Psoas muscle (tissue), 8 donors: ENCODE results near the gene MESP1. TPM values are rescaled to one million over a fixed set of nuclear protein-coding genes. Genes with fewer than 3 reads are reported as not detected.

Experiments used
- ATAC-seq, 4 donors: fragments of 200-7000 bp; cut with Tn5 transposase; one replicate each; pipeline ENCODE4 v1.9.1; 2020; ENCODE audit warnings: moderate library complexity in 3 of 4, mild to moderate bottlenecking in 2 of 4
- DNase-seq, 2 donors: peaks; one replicate each; pipeline ENCODE4 v3.0.0-alpha.2; 2020
- H3K27ac ChIP-seq: fragments of 200-600 bp; one replicate; pipeline ENCODE4 v1.8.0; 2022
- H3K27me3 ChIP-seq, 3 donors: fragments of 200-600 bp in 1 of 3; one replicate each; pipeline versions ENCODE4 v1.6.1 to v1.8.0; 2013 to 2022; ENCODE audit warnings: low read length in 2 of 3, mild to moderate bottlenecking in 2 of 3, moderate library complexity in 1 of 3; ENCODE audit not compliant: insufficient read depth in 3 of 3
- H3K36me3 ChIP-seq, 2 donors: fragments of 200-600 bp in 1 of 2; one replicate each; pipeline versions ENCODE4 v1.6.1 to v1.8.0; 2013 to 2022; ENCODE audit warnings: low read depth in 1 of 2, mild to moderate bottlenecking in 1 of 2, moderate library complexity in 1 of 2; ENCODE audit not compliant: insufficient read depth in 1 of 2
- H3K4me1 ChIP-seq: fragments of 200-600 bp; one replicate; pipeline ENCODE4 v1.8.0; 2022
- H3K4me3 ChIP-seq: fragments of 200-600 bp; one replicate; pipeline ENCODE4 v1.8.0; 2022; ENCODE audit warnings: mild to moderate bottlenecking
- H3K9me3 ChIP-seq: fragments of 200-600 bp; one replicate; pipeline ENCODE4 v1.8.0; 2022
- CTCF ChIP-seq: fragments of 200-600 bp; IDR thresholded peaks from one replicate; pipeline ENCODE4 v1.8.0; 2022; ENCODE audit warnings: antibody characterized with exemption
- WGBS, 3 donors: extraction: QIAGEN DNeasy Blood & Tissue Kit; methylation state at CpG; one replicate each; pipeline versions ENCODE4 v1.1.6 to v1.1.7; 2013; 5-methylcytosine and 5-hydroxymethylcytosine counted together
- intact Hi-C, 2 donors: fragments of 100-400 bp; cut with DNase I; formaldehyde crosslinking; loops; one replicate each; pipeline versions ENCODE4 v1.11.0 to v1.14.2; 2022
- polyA plus RNA-seq, 3 donors: library from polyadenylated mRNA; stranded (reverse); fragments of 200-250 nt; gene quantifications; one replicate each; pipeline ENCODE4 v1.2.3, GENCODE V29; 2013
- total RNA-seq, 4 donors: library from RNA; stranded (reverse); fragmentation: NEBNext Ultra II Directional in 2 of 4; extraction: Animal tissue kit (Norgen Biotek cat#: 25700) in 2 of 4; gene quantifications; one replicate each; pipeline versions ENCODE4 v1.2.1 to v1.2.4, GENCODE V29; 2021 to 2023
- donor health status: healthy with polysubstance abuse.
- donor health status: DM: no; HTN: no; CAD: no; lungs with moderate emphysema.
- donor health status: Bipolar disorder and iron deficiency.
- donor health status: healthy.
- donor health status: DM: yes; HTN: yes; CAD: no.
- donor health status: DM: no; HTN: no; CAD: no.
- donor health status: DM: no; HTN: no; CAD: no.
- donor health status: DM: yes; HTN: yes; CAD: no.

Gene MESP1
- total and polyA plus RNA-seq, 7 donors, result 2.5 to 33.6 (median 11.7) TPM

DNA sequence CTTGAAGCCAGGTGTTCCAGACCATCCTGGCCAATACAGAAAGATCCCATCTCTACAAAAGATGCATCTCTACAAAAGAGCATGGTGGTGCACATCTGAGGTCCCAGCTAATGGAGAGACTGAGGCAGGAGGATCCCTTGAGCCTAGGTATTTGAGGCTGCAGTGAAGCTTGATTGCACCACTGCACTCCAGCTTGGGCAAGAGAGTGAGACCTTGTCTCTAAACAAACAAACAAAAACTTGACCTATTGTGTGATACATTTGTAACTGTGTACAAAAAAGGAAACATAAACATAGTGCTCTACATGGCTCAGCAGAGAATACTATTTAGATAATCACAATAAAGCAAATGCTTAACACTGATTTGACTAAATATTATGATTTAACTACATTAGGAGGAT is 44.9 kb upstream of the MESP1 start:
- TF ChIP-seq CTCF, result no peak
- H3K4me3 ChIP-seq, result no peak overlapping the region
- peaks cover 5% of the 10 kb centered on the region for H3K9me3 ChIP-seq
- no peaks in the 10 kb centered on the region for H3K36me3 ChIP-seq
- H3K27ac ChIP-seq, result no peak overlapping the region
- intact Hi-C loops, result no loop called here
- H3K27me3 ChIP-seq, result no peaks in the 10 kb centered on the region
- no peak for ATAC-seq
- H3K4me1 ChIP-seq, result no peaks in the 10 kb centered on the region
- DNase-seq, result no peak

DNA sequence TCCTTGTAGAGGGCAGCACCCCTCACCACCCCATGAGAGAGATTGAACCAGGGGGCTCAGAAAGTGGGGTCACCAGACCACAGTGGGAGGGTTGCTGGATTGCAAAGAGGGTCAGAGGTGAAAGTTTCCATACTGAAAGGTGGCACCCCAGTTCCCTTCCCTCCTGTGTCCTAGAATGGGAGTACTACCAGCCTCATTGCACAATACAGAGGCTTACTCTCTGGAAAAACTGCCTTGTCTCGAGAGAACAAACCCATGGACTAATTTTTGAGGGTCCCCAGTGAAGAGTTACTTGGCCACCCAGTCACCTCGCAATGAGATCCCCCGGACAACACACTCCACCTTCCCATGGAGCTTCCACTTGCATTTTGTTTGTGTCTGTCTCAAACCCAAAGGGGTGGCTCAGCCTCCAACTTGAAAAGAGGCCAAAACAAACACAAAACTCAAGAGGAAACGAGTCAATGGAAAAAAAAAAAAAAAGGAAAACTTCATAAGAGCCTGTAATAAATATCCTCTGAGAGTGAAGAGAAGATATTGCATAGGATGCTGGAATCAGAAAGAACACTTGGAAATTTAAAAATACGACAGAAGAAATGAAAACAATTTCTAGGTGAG is 43.7 kb upstream of the MESP1 start:
- WGBS, 3 donors, result 37 to 43% (median 40%) methylated on average over 5 of the region's 5 CpGs
- Histone ChIP-seq H3K27me3 (no peaks in the 10 kb centered on the region), H3K9me3 (peaks cover 5% of the 10 kb centered on the region), H3K4me3 (no peak overlapping the region), H3K36me3 (no peaks in the 10 kb centered on the region), H3K27ac (no peak overlapping the region), H3K4me1 (no peaks in the 10 kb centered on the region)
- intact Hi-C loops, result no loop called here
- ATAC-seq (no peak), DNase-seq (no peak)
- no peak for TF ChIP-seq CTCF

DNA sequence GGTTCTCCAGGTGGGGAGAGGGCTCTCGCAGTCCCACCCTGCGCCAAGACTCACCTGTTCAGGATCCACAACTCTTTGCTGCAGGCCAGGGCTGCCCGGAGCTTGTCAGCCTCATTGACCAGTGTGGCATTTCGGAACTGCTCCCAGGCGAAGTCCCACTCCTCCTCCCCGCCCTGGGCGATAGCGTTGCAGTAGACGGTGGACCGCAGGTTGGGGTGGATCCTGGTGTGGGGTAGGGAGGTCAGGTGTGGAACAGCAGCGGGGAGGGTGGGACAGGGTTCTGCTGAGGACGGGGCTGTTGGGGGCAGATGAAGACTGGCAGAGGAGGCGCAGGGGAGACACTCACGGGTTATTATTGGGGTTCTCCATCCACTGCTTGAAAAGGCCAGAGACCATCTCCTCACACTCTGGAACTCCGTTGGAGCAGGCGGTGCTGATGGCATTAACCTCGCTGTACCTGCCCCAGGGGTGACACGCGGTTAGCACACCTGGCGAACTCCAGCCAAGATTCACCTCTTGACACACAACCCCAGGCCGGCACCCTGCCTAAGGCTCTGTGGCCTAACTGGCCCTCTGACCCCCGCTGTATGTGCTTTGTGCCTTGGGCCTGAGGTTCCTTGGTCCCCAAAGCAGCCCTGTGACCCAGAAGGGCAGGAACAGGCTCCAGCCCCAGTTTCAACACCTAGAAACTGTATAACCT is 41.2 kb upstream of the MESP1 start:
- ATAC-seq (no peak), DNase-seq (peak in 1 of 2 donors; percentile 43)
- Histone ChIP-seq H3K4me3 (no peak overlapping the region), H3K36me3 (no peaks in the 10 kb centered on the region), H3K9me3 (peaks cover 5% of the 10 kb centered on the region), H3K27me3 (no peaks in the 10 kb centered on the region), H3K27ac (no peak overlapping the region), H3K4me1 (no peaks in the 10 kb centered on the region)
- no peak for TF ChIP-seq CTCF
- WGBS, 3 donors, result 93 to 96% (median 93%) methylated on average over 22 of the region's 22 CpGs
- intact Hi-C loops, result no loop called here

GRCh38 chr15:89790661-89791060 is 39.6 kb upstream of the MESP1 start:
- H3K4me3 ChIP-seq, result no peak overlapping the region
- TF ChIP-seq CTCF, result no peak
- H3K27me3 ChIP-seq, result no peaks in the 10 kb centered on the region
- no peaks in the 10 kb centered on the region for H3K36me3 ChIP-seq
- intact Hi-C loops, result no loop called here
- no peaks in the 10 kb centered on the region for H3K4me1 ChIP-seq
- peak in 1 of 2 donors; percentile 34 for DNase-seq
- no peak for ATAC-seq
- 82 to 87% (median 83%) methylated on average over 16 of the region's 16 CpGs for WGBS, 3 donors
- no peak overlapping the region for H3K27ac ChIP-seq
- peaks cover under 1% of the 10 kb centered on the region for H3K9me3 ChIP-seq
